Ramos (cell line): ENCODE data around the gene TEX2.
"Not testable (repeated sequence)": the region's sequence is repeated elsewhere in the genome, so short reads cannot be mapped to it uniquely, and the experiment has no call there.

Source experiments
- in situ Hi-C: fragments of 300-500 bp; cut with MboI; formaldehyde crosslinking; loops from one replicate; pipeline ENCODE4 v1.14.3; 2022; ENCODE audit warnings: low sequenced_read_pairs; ENCODE audit not compliant: unreplicated experiment

Gene TEX2

DNA sequence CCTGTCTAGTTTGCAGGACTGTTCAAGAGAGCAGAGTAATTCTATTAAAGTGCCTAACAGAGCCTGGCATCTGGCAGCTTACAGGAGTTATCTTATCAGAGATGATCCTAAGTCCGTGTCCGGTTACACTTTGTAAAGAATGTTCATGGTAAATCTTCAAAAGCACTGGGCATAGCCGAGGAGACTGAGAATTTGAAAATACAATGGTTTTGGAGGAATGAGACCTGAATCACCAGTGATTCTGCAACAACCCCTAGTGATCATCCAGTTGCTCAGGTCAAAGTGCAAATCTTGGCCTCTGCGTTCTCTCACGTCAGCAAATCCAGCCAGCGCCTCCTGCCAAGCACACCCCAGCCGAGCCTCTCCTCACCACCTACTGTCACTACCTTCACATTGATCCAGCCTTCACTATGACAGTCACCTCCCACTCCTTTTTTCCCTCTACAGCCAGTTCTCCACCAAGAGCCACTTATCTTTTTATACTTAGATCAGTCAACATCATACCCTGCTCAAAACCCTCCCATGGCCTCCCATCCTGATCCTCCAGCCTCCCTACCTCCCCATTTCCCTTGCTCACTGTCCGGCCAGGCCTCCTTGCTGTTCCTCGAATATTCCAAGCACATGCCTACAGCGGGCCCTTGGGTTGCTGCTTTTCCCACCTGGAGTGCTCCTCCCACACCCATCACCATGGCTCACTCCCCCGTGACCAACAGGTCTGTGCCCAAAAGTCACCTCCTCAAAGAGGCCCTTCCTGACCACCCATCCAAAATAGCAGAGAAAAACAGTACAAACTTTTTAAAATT, 75.8 kb downstream of the TEX2 start:
- in situ Hi-C loops = no loop called here

- in situ Hi-C loops = no loop called here
Observed at GRCh38 chr17:64186171-64187092, 76.6 kb downstream of the TEX2 start.

DNA sequence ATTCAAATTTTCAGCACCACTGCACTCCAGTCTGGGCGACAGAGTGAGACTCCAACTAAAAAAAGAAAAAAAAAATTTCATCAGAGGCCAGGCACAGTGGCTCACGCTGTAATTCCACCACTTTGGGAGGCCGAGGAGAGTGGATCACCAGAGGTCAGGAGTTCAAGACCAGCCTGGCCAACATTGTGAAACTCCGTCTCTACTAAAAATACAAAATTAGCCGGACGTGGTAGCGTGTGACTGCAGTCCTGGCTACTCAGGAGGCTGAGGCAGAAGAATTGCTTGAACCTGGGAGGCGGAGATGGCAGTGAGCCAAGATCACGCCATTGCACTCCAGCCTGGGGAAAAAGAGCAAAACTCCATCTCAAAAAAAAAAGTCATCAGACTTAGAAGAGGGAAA, 77.5 kb downstream of the TEX2 start:
- in situ Hi-C loops = not testable (repeated sequence)

DNA sequence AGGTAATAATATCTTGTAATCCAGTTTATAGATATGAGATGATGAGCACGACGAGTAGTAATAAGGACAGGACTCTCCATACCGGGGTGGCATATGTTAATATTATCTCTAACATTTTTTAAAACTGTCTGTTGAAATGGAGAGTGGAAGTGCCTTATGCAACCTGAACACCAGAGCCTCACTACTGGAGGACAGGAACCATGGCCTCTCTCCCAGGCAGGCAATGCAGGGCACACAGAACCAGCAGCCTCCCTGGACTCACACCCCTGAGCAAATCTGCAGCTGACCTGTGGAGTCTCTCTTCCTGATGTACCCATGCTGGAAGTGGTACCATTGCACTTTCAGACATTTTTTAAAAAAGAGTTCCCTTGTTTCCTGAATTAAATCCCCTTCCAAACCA, 78.0 kb downstream of the TEX2 start:
- in situ Hi-C loops = no loop called here

DNA sequence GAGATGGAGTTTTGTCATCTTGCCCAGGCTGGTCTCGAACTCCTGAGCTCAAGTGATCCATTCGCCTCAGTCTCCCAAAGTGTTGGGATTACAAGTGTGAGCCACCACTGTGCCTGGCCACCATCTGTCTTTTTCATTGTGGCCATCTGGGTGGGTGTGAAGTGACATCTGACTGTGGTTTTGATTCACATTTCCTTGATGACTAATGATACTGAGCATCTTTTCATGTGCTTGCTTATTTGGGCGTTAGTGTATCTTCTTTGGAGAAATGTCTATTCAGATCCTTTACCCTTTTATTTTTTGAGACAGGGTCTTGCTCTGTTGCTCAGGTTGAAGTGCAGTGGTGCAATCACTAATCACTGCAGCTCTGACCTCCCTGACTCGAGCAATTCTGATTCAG, 79.2 kb downstream of the TEX2 start:
- in situ Hi-C loops = no loop called here

GRCh38 chr17:64182325-64183012, 80.6 kb downstream of the TEX2 start:
- in situ Hi-C loops = no loop called here

DNA sequence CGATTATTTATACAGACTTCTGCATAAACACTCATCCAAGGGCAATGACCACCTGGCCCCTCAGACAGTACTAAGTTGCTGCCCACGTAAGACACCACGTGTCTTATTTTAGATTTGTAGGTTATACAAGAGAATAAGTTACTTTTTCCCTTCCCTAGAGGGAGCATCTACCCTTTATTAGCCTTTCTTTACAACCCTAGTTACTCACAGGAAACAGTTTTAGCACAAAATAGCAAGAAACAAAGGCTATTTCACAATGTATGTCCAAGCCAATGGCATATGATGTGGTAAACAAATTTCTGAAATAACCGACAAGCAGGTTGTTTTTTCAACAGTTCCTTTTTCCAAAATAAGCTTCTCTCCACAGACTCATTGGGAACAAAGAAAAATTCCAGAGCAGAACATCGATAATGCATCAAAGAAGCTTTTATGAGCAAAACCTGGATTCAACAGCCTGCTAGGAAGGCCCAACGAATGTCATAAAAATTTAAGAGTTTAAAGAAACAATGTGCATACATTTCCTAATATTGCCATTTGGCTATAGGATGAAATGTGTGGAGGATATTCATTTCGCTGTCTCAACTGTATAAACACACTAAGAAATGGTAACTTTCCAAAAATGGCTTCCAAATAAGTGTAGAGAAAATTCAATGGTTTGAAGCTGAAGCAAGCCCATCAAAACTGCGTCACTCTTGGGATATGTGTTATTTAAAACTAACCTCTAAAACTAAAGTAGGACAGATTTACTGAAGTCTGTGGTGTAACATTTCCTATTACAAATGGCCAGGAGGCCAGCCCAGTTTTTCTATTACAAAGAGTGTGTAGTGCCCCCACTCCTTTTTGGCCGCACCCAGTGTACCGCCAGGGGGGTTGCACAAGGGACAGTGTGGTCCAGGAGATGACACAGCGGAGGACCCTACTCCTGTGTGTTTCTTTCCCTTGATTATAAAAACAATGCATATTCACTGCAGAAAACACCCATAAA, 82.7 kb downstream of the TEX2 start:
- in situ Hi-C loops = no loop called here

DNA sequence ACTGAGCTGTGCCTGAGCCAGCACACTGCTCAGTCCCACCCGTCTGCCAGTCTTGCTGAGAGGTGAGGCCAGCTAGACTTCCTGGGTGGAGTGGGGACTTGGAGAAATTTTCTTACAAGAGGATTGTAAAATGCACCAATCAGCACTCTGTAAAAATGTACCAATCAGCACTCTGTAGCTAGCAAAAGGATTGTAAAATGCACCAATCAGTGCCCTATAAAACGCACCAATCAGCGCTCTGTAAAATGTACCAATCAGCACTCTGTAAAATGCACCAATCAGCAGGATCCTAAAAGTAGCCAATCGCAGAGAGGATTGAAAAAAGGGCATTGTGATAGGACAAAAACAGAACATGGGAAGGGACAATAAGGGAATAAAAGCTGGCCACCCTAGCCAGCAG, 84.0 kb downstream of the TEX2 start:
- in situ Hi-C loops = loop anchor here (10.0 kb wide), 1 partner anchor 106 kb away; no protein-coding TSS in a partner anchor

DNA sequence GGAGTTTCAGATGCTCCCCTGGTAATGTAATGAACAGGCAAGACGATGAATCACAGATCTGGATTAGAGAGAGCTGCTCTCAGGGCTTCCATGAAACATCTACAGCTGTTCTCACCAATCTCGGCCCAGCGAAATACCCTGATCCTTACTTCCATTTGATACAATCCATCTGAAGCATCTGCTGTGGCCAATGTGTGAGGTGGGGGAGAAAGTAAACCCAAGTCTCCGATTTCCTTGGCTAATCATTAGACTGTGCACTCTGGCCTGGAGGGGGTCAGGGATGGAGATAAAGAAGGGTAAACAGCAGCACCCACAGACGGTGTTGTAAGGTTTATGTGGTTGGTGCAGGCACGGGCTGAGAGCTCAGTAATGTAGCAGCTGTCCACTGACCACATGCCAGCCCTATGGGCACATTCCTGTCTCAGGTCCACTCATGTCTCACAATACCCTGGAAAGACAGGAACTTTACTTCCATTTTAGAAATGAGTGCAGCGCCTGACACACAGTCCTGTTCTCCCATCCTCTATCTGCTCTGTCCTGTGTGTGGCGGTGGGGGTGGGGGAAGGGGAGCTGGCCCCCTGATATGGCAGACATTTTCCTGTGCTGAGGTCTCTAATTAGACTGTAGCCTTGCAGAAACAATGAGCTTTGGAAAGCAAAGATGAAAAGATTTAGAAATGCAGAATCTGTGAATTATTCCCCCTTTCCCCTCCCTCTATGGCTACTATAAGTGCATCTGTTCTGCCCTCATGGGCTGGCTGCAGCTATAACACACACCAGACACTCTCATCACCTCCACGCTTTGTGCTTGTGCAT, 84.8 kb downstream of the TEX2 start:
- in situ Hi-C loops = loop anchor here (10.0 kb wide), 1 partner anchor 107 kb away; no protein-coding TSS in a partner anchor

DNA sequence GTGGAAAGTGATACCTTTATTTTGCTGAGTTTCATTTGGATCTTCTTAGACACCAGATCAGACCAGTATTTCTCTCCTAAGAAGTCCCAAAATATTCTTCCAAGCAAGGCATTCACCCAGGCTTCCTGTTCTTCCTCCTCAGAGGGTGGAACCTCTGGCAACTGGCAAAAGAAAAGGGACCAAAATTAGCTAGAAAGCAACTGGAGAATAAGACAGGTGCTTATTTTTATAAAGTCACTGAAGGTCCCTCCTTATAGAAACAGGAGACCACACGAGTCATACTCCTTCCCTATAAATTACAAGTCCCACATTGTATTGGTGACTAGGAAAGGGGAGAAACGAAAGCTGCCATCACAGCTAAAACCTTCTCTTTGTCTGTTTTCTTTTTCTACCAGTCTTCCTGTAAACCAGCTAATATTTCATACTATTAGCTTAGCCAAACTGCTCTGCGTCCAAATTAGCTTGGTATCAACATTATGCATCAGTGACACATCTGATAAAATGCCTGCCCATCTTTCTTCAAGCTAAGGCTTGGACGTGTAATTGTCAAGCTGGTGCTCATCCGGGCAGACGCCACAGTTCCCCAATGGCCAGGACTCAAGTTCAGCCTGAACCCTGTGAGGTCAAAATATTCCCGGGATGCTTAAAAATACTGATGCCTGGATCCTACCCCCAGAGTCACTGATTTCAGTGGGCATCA, 85.6 kb downstream of the TEX2 start:
- in situ Hi-C loops = loop anchor here (10.0 kb wide), 1 partner anchor 107 kb away; no protein-coding TSS in a partner anchor

DNA sequence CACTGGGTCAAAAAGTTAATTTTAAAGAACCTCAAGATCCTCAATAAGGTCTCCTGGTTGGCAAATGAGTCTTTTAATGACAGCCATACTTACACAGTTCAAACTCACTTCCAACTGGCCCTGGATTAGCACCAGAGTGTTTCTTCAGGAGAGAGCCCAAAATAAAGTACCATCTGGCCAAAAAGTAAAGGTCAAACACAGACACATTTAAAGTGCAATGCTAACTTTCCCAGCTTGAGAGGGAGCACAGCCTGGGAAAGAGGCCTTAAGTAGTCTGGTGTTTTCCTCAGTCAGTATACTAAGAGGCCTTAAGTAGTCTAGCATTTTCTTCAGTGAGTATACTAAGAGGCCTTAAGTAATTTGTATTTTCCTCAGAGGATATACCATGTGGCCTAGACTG, 86.5 kb downstream of the TEX2 start:
- in situ Hi-C loops = loop anchor here (10.0 kb wide), 1 partner anchor 108 kb away; no protein-coding TSS in a partner anchor

DNA sequence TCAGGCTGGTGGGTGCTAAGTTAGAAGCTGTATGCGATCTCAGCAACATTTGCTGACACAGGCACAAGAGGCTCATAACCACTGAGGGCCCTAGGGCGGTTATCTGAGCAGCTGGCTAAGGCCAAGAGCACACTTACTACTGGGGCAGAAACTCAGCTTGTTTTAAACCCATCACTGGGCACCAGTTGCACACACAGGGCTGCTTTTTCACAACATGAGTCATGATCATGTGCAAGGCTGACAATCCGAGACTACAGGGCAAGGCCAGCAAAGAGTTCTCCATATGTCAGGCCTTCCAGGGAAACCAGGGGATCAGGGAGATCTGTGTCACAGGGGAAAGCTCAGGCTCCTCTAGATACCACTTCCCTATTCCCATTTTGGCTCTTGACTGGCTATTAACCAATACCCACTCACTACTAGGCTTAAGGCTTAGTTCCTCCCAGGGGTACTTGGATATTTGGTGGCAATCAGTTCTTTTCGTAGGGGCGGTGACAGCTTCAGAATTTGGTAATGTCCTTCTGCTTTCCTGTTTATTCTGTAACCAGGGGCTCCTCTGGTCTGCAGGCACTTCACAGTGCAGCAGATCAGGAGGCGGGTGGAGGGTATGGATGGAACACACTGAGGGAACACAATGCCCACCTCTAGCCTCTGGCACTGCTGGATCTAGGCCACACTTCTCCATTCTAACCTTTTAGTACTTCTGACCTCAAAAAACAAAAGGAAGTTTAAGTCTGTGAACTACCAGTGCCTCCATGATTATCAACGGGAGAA, 88.2 kb downstream of the TEX2 start:
- in situ Hi-C loops = loop anchor here (10.0 kb wide), 1 partner anchor 110 kb away; no protein-coding TSS in a partner anchor

- in situ Hi-C loops = loop anchor here (10.0 kb wide), 1 partner anchor 111 kb away; no protein-coding TSS in a partner anchor
Observed at GRCh38 chr17:64173646-64174045, 89.4 kb downstream of the TEX2 start.

GRCh38 chr17:64172510-64172909, 90.5 kb downstream of the TEX2 start:
- in situ Hi-C loops = loop anchor here (10.0 kb wide), 1 partner anchor 112 kb away; no protein-coding TSS in a partner anchor

DNA sequence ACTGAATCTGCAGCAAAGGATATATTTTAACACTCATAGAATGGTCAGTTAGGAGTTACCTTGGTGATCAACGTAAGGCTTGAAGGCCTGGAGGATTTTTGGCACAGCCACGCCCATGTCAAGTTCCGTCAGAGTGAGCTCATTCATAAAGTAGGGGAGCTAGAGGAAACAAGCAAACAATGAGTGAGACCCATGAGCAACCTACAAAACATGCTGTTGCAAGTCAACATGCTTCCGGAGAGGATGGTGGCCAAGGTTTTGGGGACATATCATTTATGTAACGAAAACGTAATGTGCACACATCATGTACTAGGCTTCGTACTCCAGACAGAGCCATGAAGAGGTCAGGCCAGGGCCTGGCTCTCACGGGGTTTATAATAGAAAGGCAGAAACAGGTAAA, 92.0 kb downstream of the TEX2 start:
- in situ Hi-C loops = loop anchor here (10.0 kb wide), 1 partner anchor 114 kb away; no protein-coding TSS in a partner anchor

DNA sequence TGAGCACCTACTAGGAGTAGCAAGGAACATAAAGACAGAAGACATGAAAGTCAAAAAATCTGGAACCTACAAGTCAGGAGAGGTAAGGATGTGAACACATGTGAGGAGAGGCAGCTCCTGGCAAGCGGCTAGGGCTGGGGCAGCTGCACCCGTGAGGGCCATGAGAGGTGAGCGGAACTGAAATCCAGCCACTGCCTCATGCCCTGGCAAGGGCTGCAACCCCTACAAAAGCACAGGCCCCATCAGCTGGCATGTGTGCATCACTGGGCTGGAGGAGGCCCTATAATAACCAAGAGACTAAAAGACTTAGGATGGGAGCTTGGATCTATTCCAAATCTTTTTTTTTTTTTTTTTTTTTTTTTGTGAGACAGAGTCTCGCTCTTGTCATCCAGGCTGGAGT, 92.8 kb downstream of the TEX2 start:
- in situ Hi-C loops = loop anchor here (10.0 kb wide), 1 partner anchor 115 kb away; no protein-coding TSS in a partner anchor

DNA sequence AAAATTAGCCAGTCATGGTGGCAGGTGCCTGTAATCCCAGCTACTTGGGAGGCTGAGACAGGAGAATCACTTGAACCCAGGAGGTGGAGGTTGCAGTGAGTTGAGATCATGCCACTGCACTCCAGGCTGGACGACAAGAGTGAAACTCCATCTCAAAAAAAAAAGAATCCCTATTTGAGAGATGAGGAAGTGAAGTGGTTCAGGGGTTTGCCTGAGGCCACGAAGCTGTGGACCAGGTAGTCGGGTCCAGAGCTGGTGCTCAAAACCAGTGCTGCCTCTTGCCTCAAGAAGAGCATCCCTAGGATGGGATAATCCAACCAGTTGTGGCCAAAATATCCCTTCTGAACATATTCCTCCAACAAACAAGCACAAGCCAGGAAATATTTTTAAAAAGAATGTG, 95.4 kb downstream of the TEX2 start:
- in situ Hi-C loops = not testable (repeated sequence)
